GM18873 (cell line): ENCODE results near the gene SLC41A3.
"Not testable (repeated sequence)": the region's sequence is repeated elsewhere in the genome, so short reads cannot be mapped to it uniquely, and the experiment has no call there.

Experiments used
- ATAC-seq: cut with Tn5 transposase; IDR thresholded peaks from one replicate; pipeline ENCODE4 v1.9.1; 2021; ENCODE audit warnings: mild to moderate bottlenecking, moderate library complexity, moderate number of reproducible peaks; ENCODE audit not compliant: unreplicated experiment, low FRiP score

SLC41A3 gene

DNA sequence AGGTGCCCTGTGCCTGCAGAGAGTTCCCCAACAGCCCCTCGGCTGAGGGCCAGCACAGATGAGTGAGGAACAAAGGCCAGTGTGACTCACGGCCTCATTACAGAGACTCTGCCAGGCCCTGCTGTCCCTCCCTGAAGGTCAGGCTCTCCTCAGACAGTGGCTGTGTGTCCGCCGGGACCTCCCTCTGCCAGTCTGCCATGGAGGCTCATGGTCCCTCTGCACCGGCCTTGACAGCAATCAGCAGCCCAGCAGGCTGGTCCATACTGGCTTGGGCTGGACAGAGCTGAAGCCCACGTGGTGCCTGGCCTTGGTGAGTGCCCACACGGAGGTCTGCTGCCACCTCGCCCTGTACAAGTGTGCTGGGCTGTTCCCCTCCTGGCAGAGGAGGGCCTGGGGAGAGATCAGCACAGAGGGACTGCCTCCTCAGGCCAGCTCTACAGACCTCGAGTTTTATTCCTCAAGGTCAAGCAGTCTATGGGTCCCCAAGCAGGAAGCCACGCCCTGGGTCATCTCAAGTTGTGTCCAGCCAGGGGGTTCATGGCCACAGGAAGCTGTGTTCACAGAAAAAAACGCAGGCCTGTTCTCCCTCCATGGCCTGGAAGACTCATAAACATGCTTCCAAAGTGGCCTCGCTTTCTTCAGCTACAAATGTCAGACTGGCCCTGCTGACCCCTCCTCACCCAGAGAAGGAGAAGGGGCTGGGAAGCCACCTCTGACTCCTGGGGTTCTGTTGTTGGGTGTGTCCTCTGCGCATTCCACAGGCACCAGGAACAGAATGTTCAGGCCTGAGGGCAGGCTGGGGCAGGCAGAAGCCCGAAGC, 27.0 kb downstream of the SLC41A3 start:
- ATAC-seq = no peak

DNA sequence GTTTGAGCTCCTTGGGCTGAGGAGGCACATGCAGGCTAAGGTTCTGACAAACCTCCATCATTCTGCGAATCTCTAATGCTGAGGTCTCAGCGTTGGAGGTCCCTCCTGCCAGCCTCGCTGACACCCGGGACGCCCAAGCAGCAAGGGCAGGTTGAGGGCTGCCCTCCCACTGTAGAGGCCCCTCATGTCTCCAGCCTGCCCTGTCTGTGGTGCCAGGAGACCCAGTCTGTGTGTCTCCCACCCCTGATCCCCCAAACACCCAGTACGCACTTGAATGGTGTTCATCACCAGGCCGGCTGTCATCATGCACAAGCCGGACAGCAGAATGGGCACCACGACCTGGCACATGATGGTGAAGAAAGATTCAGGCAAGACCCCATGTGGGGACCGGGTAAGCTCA, 27.8 kb downstream of the SLC41A3 start:
- no peak for ATAC-seq

DNA sequence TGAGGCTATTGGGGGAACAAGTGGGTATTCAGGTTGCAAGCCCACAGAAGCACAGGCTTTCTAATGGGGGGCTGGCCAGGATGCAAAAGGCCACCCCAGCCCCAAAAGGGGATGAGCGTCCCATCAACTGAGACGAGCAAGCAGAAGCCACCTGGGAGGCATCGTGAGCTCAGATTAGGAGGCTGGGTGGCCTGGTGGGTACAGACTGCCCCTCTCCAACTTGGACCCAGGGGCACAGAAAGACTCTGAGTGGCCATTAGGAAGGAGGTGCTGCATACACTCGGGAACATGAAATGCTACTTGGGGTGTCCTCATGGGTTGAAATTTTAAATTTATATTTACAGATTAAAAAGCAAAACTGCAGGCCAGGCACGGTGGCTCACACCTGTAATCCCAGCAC, 29.1 kb downstream of the SLC41A3 start:
- no peak for ATAC-seq

DNA sequence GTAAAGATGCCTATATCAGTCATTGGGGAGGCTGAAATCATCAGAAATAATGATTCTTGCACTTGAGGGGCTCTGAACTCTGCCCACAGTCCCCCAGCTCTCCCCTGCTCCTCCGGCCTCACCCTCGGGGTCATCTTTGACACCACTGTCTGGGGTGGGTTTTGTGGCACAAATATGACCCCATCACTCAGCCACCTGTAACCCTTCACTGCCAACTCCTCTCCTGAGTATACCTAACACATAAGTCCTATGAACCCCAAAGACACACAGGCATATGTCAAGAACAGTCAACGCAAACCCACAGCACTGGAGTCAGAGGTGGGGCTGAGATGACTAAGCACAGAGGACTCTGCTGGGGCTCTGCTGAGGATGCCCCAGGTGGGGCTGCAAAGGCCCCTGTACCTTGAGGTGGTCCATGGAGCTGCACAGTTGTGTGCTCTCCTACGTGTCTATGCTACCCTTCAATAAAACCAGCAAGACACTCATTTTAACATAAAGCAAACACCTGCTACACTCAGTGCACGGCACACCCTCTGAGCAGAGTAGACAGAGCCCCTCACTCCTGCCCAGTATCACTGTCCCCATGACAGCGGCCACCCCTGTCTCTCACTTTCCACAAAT, 29.9 kb downstream of the SLC41A3 start:
- no peak for ATAC-seq

DNA sequence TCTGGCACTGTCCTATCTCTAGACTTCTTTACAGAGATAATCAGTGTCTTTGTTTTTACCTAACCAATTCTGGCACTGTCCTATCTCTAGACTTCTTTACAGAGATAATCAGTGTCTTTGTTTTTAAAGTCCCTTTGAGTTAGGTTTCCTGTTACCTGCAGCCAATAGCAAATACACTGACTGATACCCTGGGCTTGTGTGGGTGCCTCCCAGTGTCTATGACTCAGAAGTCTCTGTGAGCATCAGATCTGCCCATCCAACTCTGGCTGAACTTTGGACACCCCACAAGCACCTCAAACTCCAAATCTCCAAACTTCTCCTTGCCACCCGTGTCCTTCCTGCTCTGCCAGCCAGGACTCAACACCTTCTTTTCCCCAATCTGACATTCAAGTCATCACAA, 30.4 kb downstream of the SLC41A3 start:
- ATAC-seq = no peak

DNA sequence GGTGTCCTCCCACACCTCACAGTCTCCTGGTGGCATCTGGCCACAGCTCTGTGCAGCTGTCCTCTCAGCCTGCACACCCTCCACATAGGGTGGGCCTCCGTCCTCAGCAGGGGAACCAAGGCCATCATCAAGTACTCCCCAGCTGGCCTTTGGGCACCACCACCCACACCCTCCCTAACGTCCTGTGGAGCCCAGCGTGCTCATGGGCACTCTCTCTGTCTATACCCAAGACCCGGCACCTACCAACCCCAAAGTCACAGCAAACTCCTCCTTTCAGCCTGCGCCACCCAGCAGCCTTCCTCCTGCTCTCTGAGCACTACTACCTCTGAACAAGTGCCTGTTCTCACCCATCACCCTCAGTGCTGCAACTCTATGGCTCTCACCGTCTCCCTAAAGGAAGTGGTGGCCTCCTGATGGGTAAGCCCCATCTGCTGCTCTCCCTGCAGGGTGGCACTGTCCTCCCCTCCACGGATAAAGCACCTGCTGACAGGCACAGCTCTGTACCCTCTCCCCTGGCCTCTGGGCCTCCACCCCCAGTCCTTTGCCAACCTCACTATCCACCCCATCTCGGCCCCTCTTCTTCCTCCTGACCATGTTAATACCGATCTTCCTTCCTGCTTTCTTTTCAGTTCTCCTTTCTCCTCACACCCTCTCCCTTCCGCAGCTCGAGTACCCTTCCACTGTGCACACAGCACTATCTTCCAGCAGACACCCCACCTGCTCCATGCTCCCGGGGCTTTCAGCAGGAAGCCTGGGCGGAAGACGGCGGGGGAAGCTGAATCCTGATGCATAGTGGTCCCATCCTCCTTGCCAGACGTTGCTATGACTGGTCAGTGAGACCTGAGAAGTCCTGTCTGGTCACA, 31.5 kb downstream of the SLC41A3 start:
- ATAC-seq = no peak

DNA sequence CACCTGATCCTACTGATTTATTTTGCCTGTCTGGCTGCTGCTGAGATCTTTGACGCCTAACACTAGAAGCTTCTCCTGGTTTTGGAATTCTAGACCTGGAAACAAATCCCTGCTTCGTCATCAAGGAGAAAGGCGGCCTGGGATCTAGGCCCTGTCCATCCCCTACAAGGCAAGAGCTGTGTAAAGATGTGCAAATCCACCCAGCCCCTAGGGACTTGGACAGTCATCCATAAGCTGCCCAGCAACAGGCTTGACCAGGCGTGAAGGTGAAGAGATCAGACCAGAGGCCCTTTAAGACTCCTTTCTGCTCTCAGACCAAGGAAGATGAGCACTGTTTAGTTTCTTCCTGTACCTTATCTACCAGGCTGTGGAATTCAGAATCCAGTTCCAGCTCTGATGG, 32.2 kb downstream of the SLC41A3 start:
- no peak for ATAC-seq

DNA sequence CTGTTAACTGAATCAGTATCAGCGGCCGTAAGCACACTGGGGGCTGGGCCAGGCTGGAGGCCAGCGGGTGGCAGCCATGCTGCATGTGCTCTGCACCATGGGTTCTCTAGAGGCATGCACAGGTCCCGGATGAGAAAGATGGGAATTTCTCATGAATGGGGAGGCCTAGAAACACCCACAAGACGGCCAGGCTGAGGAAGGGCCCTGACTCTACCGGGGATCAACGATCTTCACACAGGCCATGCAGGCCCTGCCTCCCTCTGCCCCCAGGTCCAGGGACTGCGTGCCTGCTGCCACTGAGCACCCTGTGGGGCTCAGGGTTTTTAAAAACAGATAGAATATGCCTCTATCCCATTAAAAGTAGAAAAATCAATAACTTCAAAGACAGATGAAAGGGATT, 32.7 kb downstream of the SLC41A3 start:
- ATAC-seq = no peak

DNA sequence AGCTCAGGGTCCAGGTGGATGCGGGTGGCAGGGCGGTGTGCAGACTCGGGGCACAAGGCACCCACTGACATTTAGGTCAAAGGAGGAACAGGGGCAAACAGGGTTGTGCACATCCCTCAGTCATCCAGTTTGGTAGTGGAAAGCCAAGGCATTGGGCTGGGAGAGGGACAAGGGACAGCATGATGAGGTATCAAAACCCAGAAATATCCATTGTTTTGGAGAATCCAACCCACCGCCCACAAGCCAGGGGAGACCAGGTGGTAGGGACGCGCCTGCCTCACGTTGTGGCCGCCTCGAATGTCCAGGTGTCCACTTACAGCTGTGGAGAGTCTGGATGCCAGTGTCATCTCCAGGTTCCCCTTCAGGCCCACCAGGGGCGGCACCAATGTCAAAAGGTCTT, 33.3 kb downstream of the SLC41A3 start:
- ATAC-seq = no peak

DNA sequence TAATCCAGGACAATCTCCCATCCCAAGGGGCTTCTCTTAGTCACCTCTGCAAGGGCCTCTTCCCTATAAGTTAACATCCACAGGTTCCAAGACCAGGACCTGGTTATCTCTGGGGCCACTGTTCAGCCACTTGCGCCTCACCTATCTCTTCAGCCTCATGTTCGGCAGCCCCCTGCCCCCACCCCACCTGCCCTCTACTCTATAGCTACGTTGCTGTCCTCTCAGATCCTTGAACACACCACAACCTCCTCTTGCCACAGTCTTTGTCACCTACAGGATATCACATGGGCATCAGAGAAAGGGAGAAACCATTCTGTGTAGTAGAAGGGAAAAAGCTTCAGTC, 33.9 kb downstream of the SLC41A3 start:
- ATAC-seq = no peak

DNA sequence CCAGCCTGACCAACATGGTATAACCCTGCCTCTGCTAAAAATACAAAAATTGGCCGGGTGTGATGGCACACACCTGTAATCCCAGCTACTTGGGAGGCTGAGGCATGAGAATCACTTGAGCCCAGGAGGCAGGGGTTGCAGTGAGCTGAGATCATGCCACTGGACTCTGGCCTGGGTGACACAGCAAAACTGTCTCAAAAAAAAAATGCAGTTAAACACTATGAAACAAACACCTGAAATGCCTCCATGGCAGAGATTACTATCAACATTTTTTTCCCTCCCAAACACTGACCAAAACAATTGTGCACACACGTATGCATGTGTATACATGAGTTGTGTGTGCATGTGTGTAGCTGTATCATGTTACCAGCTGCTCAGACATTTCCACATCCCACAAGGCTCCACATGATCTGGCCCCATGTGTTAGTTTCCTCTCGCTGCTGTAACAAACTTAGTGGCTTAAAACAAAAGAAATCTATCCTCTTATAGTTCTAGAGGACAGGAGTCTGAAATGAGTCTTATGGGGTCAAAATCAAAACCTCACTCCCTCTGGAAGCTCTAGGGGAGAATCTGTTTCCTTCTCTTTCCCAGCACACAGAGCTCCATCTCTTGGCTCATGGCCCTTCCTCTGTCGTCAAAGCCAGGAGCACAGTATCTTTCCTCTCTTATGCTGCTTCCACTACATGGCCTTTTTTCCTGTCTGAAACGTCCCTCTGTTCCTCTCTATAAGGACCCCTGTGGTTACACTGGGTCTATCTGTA, 34.5 kb downstream of the SLC41A3 start:
- no peak for ATAC-seq

DNA sequence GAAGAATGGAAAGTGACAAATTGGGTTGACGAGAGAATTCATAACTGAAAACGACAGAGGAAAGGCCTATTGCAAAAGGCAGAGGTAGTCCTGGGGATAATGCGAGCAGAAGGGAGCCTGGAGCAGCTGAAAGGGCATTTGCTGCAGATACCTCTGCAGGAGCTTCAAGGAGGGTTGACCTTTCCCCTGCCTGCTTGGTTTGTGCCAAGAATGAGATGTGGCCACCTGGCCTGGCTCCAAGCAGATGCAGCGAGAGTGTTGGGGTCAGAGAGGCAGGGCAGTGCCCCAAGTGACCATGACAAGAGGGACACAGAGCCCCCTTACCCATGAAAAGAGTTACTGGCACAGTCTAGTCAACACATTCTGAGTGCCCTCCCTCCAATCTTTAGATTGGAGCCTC, 43.5 kb downstream of the SLC41A3 start:
- no peak for ATAC-seq

DNA sequence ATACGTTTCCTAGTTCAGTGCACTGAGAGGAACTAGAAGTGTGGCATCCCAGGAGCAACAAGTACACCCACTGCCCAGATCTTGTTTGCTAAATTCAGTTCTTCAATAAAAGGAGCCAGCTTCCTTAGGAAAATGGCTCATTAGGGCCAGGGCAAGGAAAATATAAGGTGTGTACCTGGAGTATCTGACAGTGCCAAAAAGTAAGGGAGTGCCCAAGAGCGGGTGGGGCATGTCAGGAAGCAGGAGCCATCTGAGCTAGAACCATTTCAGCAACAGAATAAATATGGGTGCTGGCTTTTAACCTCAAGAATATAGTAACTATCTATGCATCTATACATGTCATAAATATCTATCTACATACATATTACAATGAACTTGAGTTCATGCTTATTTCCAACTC, 44.1 kb downstream of the SLC41A3 start:
- no peak for ATAC-seq

DNA sequence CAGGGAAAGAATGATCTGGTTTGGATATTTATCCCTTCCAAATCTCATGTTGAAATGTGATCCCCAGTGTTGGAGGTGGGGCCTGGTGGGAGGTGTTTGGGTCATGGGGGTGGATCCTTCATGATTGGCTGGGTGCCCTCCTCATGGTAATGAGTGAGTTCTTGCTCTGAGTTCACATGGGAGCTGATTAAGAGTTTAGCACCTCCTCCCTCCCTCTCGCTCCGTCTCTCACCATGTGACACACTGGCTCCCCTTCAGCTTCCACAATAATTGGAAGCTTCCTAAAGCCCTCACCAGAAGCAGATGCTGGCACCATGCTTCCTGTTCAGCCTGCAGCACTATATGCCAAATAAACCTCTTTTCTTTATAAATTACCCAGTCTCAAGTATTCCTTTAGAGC, 45.1 kb downstream of the SLC41A3 start:
- not testable (repeated sequence) for ATAC-seq

DNA sequence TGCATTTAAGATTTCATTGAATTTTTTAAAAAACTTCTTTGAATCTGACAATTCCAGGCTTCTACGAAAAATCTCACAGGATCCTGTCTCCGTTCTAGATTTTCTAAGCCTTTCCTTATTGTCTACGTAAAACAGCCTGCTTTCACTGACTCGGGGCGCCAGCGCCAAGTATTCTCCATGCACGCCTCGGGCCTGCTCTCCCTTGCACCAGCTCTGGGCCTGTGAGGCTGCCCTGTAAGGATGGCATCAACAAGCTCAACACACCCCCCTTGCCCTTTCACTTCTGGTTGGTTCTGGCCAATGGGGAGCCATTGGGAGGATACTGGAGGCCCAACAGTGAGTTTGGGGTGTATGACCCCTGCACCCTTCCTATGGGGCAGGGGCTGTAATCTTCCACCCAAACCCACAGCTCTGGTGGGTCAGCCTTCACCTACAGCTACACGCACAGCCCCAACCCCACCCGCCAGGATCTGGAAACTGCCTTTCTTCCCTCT, 47.8 kb downstream of the SLC41A3 start:
- no peak for ATAC-seq

DNA sequence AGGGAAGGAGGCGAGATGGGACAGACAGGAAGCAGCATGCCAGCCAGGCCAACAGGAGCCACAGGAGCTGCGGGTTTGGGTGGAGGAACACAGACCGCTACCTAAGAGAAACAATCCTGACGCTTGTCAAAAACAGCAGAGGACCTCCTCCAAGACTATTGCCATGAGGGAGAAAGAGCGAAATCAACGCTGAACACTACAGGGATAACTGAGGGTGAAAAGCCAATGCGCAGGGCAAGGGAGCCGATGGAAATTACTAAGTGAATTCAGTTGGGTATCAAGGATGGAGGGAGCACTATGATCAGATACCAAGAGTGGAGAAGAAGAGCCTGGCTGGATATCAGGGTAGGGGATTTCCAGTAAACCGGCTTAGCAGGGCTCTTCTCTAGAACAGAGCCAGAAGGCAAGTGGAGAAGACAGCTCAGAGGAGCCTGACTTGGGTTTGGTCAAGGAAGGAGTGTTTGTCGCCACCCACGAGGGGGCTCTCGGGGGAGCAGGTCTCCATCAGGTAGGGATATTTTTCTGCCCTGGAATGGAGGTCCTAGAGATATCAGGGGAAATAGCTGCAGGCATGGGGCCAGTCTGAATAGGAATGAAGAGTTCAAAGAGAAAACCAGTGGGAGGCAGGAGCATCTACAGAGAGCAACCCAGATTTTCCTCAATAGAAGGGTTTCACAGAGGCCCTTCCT, 48.4 kb downstream of the SLC41A3 start:
- no peak for ATAC-seq

DNA sequence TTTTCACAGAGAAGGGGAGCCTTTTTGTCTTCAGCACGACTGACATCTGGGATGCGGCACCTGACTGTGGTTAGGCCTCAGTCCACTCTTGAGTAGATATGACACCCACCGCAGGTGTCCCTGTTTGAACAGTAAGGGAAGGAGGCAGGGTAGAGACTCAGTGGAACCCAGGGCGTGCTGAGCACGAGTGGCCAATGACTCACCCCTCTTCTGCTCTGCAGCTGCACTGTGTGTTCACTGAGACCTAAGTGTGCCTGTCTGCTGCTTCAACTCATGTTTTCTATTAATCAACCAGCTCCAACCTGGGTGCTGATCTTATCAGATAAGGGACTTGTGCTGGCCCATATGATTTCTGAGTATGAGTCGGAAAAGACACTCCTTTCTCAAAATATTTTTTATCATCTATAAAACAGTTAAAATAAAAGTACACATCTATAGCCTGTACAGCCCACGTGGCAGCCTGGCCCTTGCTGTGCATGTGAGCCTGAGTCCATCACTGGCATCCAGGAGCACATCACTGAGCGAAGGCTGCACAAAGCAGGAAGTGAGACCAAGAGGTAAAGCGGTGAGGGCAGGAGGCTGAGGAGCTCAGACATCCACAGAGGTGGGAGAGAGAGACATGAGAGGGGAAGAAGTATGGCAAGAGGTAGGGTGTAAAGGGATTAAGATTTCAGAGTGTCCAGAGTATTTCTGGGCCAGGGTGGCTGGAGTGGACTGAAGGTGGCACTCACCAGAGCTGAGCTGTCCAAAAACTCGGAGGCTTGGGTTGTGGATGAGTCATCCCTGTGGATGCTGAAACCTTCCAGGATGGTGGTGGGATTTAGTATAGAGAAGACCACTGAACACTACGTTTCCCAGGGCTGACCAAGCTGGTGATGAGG, 49.2 kb downstream of the SLC41A3 start:
- no peak for ATAC-seq

DNA sequence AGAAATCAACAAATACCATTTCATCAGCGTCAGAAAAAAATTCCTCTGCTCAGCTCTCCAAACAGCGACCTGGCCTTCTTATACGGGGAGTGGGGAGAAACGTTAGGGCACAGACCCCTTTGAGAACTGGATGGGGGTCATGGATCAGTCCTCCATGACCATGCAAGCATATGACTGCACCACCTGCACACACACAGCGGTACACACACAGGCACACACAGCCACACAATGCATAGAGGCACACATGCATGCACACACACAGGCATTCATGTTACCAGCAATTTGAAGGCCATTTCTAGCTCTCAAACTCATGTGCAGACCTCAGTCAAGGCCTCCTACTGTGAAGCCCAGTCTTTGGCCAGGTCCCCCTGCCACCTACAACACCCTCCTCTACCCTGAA, 50.2 kb downstream of the SLC41A3 start:
- no peak for ATAC-seq
